ENCODE data around the gene LRRC15.

Gene LRRC15

DNA sequence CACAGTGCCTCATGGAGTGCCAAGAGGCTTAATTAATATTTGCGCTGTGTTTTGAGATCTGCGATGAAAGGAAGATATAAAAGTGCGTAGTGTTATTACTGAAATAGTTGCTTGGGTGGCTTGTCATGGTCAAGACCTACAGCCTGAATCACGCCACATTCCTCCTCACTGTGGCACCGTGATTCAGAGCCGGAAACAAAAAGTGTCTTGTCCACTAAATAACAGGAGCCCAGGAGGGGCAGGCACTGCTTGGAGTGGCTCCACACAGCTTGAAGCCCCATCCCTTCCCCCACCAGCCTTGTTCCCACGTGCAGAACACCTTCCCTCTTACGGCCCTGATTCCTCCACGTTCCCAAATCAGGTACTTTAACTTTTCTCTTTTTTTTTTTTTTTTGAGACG is 1.2 kb upstream of the LRRC15 start:
- Histone ChIP-seq H3K14ac (ENCODE audit: low read length) (no peak overlapping the region), H2AK5ac (ENCODE audit: low read depth, low read length) (peak overlapping the region; percentile 17), H3K4me2 (ENCODE audit: insufficient read depth, low read length, poor library complexity, severe bottlenecking) (no peak overlapping the region), H3K4me1 (ENCODE audit: control insufficient read depth in 2 of 2, insufficient read depth in 1 of 2, low read depth in 1 of 2, low read length in 2 of 2) (peaks cover 6 to 23% of the 10 kb centered on the region in 2 donors), H2BK12ac (ENCODE audit: low read length) (no peak overlapping the region), H3K27ac (replicated peaks; ENCODE audit: low read length) (no peak overlapping the region), H3K18ac (ENCODE audit: low read length) (peak overlapping the region; percentile 7), H3K36me3 (replicated peaks in 1 of 2; ENCODE audit: control insufficient read depth in 2 of 2, insufficient read depth in 2 of 2, low read length in 2 of 2) (no peaks in the 10 kb centered on the region), H2AFZ (ENCODE audit: low read length) (no peak overlapping the region), H3K4me3 (ENCODE audit: low read length in 2 of 2) (no peak overlapping the region), H3K4ac (ENCODE audit: low read length) (no peak overlapping the region), H3K9me3 (replicated peaks in 1 of 2; ENCODE audit: control insufficient read depth in 2 of 2, insufficient read depth in 1 of 2, low read depth in 1 of 2, low read length in 2 of 2) (no peaks in the 10 kb centered on the region), H3K23ac (ENCODE audit: low read depth, low read length, poor library complexity) (no peak overlapping the region), H2BK120ac (ENCODE audit: low read depth, low read length) (no peak overlapping the region), H4K8ac (ENCODE audit: low read depth, low read length) (no peak overlapping the region), H2BK5ac (ENCODE audit: low read length) (no peak overlapping the region), H3K27me3 (ENCODE audit: control insufficient read depth in 3 of 3, insufficient read depth in 3 of 3, low read depth in 1 of 3, low read length in 3 of 3) (peaks cover 0 to 57% (median 3%) of the 10 kb centered on the region in 3 experiments), H4K91ac (ENCODE audit: low read depth, low read length, poor library complexity) (no peak overlapping the region), H3K79me1 (ENCODE audit: low read depth, low read length) (no peaks in the 10 kb centered on the region), H2BK15ac (ENCODE audit: low read length) (peak overlapping the region; percentile 42), H3K9ac (ENCODE audit: low read depth, low read length, poor library complexity) (no peak overlapping the region)
- DNase-seq (ENCODE audit: low spot score): no peak
- WGBS, 2 donors (ENCODE audit: extremely low coverage in 2 of 2, insufficient read length in 2 of 2, insufficient replicate concordance in 1 of 2): no CpG with 5 or more reads among the region's 10 CpGs

GRCh38 chr3:194368918-194369317 is 625 bp downstream of the LRRC15 start:
- no peak overlapping the region for H3K27ac ChIP-seq (replicated peaks; ENCODE audit: low read length)
- no CpG with 5 or more reads among the region's 6 CpGs for WGBS, 2 donors (ENCODE audit: extremely low coverage in 2 of 2, insufficient read length in 2 of 2, insufficient replicate concordance in 1 of 2)
- H3K4me2 ChIP-seq (ENCODE audit: insufficient read depth, low read length, poor library complexity, severe bottlenecking): no peak overlapping the region
- peak overlapping the region; percentile 90 for H2BK15ac ChIP-seq (ENCODE audit: low read length)
- H4K8ac ChIP-seq (ENCODE audit: low read depth, low read length): no peak overlapping the region
- DNase-seq (ENCODE audit: low spot score): no peak
- no peak overlapping the region for H3K4ac ChIP-seq (ENCODE audit: low read length)
- peaks cover 0 to 71% (median 3%) of the 10 kb centered on the region in 3 experiments for H3K27me3 ChIP-seq (ENCODE audit: control insufficient read depth in 3 of 3, insufficient read depth in 3 of 3, low read depth in 1 of 3, low read length in 3 of 3)
- peak overlapping the region; percentile 93 for H2BK5ac ChIP-seq (ENCODE audit: low read length)
- no peak overlapping the region for H3K18ac ChIP-seq (ENCODE audit: low read length)
- H3K36me3 ChIP-seq (replicated peaks in 1 of 2; ENCODE audit: control insufficient read depth in 2 of 2, insufficient read depth in 2 of 2, low read length in 2 of 2): no peaks in the 10 kb centered on the region
- H2AFZ ChIP-seq (ENCODE audit: low read length): no peak overlapping the region
- H3K14ac ChIP-seq (ENCODE audit: low read length): peak overlapping the region; percentile 65
- no peak overlapping the region for H3K4me3 ChIP-seq (ENCODE audit: low read length in 2 of 2)
- H3K9ac ChIP-seq (ENCODE audit: low read depth, low read length, poor library complexity): no peak overlapping the region
- peaks cover 9 to 26% of the 10 kb centered on the region in 2 donors for H3K4me1 ChIP-seq (ENCODE audit: control insufficient read depth in 2 of 2, insufficient read depth in 1 of 2, low read depth in 1 of 2, low read length in 2 of 2)
- no peaks in the 10 kb centered on the region for H3K9me3 ChIP-seq (replicated peaks in 1 of 2; ENCODE audit: control insufficient read depth in 2 of 2, insufficient read depth in 1 of 2, low read depth in 1 of 2, low read length in 2 of 2)
- H2BK120ac ChIP-seq (ENCODE audit: low read depth, low read length): peak overlapping the region; percentile 69
- peak overlapping the region; percentile 43 for H2BK12ac ChIP-seq (ENCODE audit: low read length)
- H4K91ac ChIP-seq (ENCODE audit: low read depth, low read length, poor library complexity): no peak overlapping the region
- no peaks in the 10 kb centered on the region for H3K79me1 ChIP-seq (ENCODE audit: low read depth, low read length)
- peak overlapping the region; percentile 76 for H2AK5ac ChIP-seq (ENCODE audit: low read depth, low read length)
- peak overlapping the region; percentile 62 for H3K23ac ChIP-seq (ENCODE audit: low read depth, low read length, poor library complexity)

DNA sequence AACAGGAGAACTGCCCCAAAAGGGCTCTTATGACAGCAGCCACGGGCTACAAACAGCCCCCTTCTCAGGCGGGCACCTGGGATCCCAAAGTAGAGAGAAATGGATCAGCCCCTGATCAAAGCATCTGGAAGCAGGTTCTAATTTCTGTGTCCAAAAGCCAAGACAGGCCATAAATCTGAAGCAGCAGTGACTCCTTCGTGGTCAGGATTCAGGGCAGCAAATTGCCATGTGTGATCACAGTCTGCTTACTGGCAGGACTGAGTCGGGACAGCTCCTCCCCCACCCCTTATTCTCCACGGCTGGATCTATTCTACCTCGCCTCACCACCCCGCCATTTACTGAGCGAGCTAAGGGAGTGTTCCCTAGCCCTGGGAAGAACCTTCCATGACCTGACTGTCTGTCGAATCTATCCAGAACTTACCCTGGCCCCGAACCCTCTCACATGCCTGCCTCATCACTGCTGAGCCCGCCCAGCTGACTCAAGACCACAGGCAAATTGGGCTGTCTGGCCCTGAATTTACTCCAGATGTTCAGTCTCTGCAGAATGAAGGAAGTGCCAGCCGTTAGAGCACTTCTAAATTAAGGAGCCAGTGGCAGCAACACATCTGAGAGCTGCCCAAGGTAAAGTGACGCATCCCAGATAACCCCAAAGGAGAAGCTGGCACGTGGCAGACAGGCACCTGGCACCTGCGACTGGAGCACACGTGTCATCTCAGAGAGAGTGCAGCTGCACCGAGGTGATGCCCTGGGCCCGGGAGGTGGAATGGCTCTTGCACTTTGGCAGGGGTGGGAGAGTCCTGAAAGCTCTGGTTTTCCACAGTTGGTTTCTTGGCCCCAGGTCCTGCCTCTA is 1.3 kb downstream of the LRRC15 start:
- Histone ChIP-seq H3K79me1 (ENCODE audit: low read depth, low read length) (no peaks in the 10 kb centered on the region), H3K4ac (ENCODE audit: low read length) (no peak overlapping the region), H3K9ac (ENCODE audit: low read depth, low read length, poor library complexity) (peak overlapping the region; percentile 33), H2BK12ac (ENCODE audit: low read length) (peak overlapping the region; percentile 63), H4K91ac (ENCODE audit: low read depth, low read length, poor library complexity) (no peak overlapping the region), H2AK5ac (ENCODE audit: low read depth, low read length) (peak overlapping the region; percentile 76), H2AFZ (ENCODE audit: low read length) (no peak overlapping the region), H3K27me3 (ENCODE audit: control insufficient read depth in 3 of 3, insufficient read depth in 3 of 3, low read depth in 1 of 3, low read length in 3 of 3) (peaks cover 0 to 78% (median 3%) of the 10 kb centered on the region in 3 experiments), H2BK15ac (ENCODE audit: low read length) (peak overlapping the region; percentile 90), H2BK120ac (ENCODE audit: low read depth, low read length) (peak overlapping the region; percentile 21), H4K8ac (ENCODE audit: low read depth, low read length) (no peak overlapping the region), H3K36me3 (replicated peaks in 1 of 2; ENCODE audit: control insufficient read depth in 2 of 2, insufficient read depth in 2 of 2, low read length in 2 of 2) (no peaks in the 10 kb centered on the region), H3K4me2 (ENCODE audit: insufficient read depth, low read length, poor library complexity, severe bottlenecking) (no peak overlapping the region), H3K14ac (ENCODE audit: low read length) (no peak overlapping the region), H3K18ac (ENCODE audit: low read length) (no peak overlapping the region), H3K9me3 (replicated peaks in 1 of 2; ENCODE audit: control insufficient read depth in 2 of 2, insufficient read depth in 1 of 2, low read depth in 1 of 2, low read length in 2 of 2) (no peaks in the 10 kb centered on the region), H3K27ac (replicated peaks; ENCODE audit: low read length) (no peak overlapping the region), H3K4me1 (ENCODE audit: control insufficient read depth in 2 of 2, insufficient read depth in 1 of 2, low read depth in 1 of 2, low read length in 2 of 2) (peaks cover 9 to 26% of the 10 kb centered on the region in 2 donors), H2BK5ac (ENCODE audit: low read length) (peak overlapping the region; percentile 93), H3K23ac (ENCODE audit: low read depth, low read length, poor library complexity) (no peak overlapping the region), H3K4me3 (ENCODE audit: low read length in 2 of 2) (no peak overlapping the region)
- no peak for DNase-seq (ENCODE audit: low spot score)
- WGBS, 2 donors (ENCODE audit: extremely low coverage in 2 of 2, insufficient read length in 2 of 2, insufficient replicate concordance in 1 of 2): no CpG with 5 or more reads among the region's 18 CpGs

- H2BK5ac ChIP-seq (ENCODE audit: low read length): no peak overlapping the region
- no peak overlapping the region for H4K8ac ChIP-seq (ENCODE audit: low read depth, low read length)
- H3K23ac ChIP-seq (ENCODE audit: low read depth, low read length, poor library complexity): peak overlapping the region; percentile 17
- no peaks in the 10 kb centered on the region for H3K36me3 ChIP-seq (replicated peaks in 1 of 2; ENCODE audit: control insufficient read depth in 2 of 2, insufficient read depth in 2 of 2, low read length in 2 of 2)
- H4K91ac ChIP-seq (ENCODE audit: low read depth, low read length, poor library complexity): no peak overlapping the region
- no peak overlapping the region for H2AFZ ChIP-seq (ENCODE audit: low read length)
- no peak for DNase-seq (ENCODE audit: low spot score)
- H3K27ac ChIP-seq (replicated peaks; ENCODE audit: low read length): no peak overlapping the region
- H3K9ac ChIP-seq (ENCODE audit: low read depth, low read length, poor library complexity): no peak overlapping the region
- H2BK12ac ChIP-seq (ENCODE audit: low read length): no peak overlapping the region
- H3K79me1 ChIP-seq (ENCODE audit: low read depth, low read length): no peaks in the 10 kb centered on the region
- peaks cover 0 to 85% (median 3%) of the 10 kb centered on the region in 3 experiments for H3K27me3 ChIP-seq (ENCODE audit: control insufficient read depth in 3 of 3, insufficient read depth in 3 of 3, low read depth in 1 of 3, low read length in 3 of 3)
- no peak overlapping the region for H3K4me2 ChIP-seq (ENCODE audit: insufficient read depth, low read length, poor library complexity, severe bottlenecking)
- peak overlapping the region; percentile 31 for H2BK15ac ChIP-seq (ENCODE audit: low read length)
- H3K9me3 ChIP-seq (replicated peaks in 1 of 2; ENCODE audit: control insufficient read depth in 2 of 2, insufficient read depth in 1 of 2, low read depth in 1 of 2, low read length in 2 of 2): peaks cover 0 to under 1% of the 10 kb centered on the region in 2 donors
- no peak overlapping the region for H2BK120ac ChIP-seq (ENCODE audit: low read depth, low read length)
- H3K14ac ChIP-seq (ENCODE audit: low read length): no peak overlapping the region
- peaks cover 9 to 26% of the 10 kb centered on the region in 2 donors for H3K4me1 ChIP-seq (ENCODE audit: control insufficient read depth in 2 of 2, insufficient read depth in 1 of 2, low read depth in 1 of 2, low read length in 2 of 2)
- peak overlapping the region; percentile 57 for H2AK5ac ChIP-seq (ENCODE audit: low read depth, low read length)
- WGBS, 2 donors (ENCODE audit: extremely low coverage in 2 of 2, insufficient read length in 2 of 2, insufficient replicate concordance in 1 of 2): no CpG with 5 or more reads among the region's 12 CpGs
- no peak overlapping the region for H3K4ac ChIP-seq (ENCODE audit: low read length)
- peak overlapping the region; percentile 77 for H3K18ac ChIP-seq (ENCODE audit: low read length)
- no peak overlapping the region for H3K4me3 ChIP-seq (ENCODE audit: low read length in 2 of 2)
Measured at GRCh38 chr3:194365978-194366490, 3.5 kb downstream of the LRRC15 start.
